PC-3 (cell line): ENCODE results near the gene PXN.

ENCODE experiments used
- CTCF ChIP-seq: fragments of 300-600 bp; sonication (generic); conservative IDR thresholded peaks from 2 replicates; pipeline ENCODE4 v1.5.1; 2017; ENCODE audit warnings: antibody characterized with exemption, low read depth, mild to moderate bottlenecking, low read length
- EZH2 ChIP-seq: fragments of 300-600 bp; sonication (generic); IDR thresholded peaks from one replicate; pipeline ENCODE4 v1.6.1; 2017; ENCODE audit warnings: antibody characterized with exemption, mild to moderate bottlenecking, low read length; ENCODE audit not compliant: unreplicated experiment
- EZH2phosphoT487 ChIP-seq: fragments of 300-600 bp; sonication (generic); IDR thresholded peaks from 2 replicates; pipeline ENCODE4 v1.6.1; 2018; ENCODE audit warnings: mild to moderate bottlenecking, antibody characterized with exemption, low read length, borderline replicate concordance

- TF ChIP-seq EZH2, result no peak
- TF ChIP-seq CTCF, result no peak
- TF ChIP-seq EZH2phosphoT487, result no peak
These were observed 27.3 kb downstream of the PXN start for GRCh38 chr12:120238217-120238616.
